ENCODE data around the gene CD101. TPM values are rescaled to one million over a fixed set of nuclear protein-coding genes. Genes with fewer than 3 reads are reported as not detected.

Gene CD101, protein sequence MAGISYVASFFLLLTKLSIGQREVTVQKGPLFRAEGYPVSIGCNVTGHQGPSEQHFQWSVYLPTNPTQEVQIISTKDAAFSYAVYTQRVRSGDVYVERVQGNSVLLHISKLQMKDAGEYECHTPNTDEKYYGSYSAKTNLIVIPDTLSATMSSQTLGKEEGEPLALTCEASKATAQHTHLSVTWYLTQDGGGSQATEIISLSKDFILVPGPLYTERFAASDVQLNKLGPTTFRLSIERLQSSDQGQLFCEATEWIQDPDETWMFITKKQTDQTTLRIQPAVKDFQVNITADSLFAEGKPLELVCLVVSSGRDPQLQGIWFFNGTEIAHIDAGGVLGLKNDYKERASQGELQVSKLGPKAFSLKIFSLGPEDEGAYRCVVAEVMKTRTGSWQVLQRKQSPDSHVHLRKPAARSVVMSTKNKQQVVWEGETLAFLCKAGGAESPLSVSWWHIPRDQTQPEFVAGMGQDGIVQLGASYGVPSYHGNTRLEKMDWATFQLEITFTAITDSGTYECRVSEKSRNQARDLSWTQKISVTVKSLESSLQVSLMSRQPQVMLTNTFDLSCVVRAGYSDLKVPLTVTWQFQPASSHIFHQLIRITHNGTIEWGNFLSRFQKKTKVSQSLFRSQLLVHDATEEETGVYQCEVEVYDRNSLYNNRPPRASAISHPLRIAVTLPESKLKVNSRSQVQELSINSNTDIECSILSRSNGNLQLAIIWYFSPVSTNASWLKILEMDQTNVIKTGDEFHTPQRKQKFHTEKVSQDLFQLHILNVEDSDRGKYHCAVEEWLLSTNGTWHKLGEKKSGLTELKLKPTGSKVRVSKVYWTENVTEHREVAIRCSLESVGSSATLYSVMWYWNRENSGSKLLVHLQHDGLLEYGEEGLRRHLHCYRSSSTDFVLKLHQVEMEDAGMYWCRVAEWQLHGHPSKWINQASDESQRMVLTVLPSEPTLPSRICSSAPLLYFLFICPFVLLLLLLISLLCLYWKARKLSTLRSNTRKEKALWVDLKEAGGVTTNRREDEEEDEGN
- 0.09 and 0.41 TPM in 2 replicates for total RNA-seq (ENCODE audit: low replicate concordance)

DNA sequence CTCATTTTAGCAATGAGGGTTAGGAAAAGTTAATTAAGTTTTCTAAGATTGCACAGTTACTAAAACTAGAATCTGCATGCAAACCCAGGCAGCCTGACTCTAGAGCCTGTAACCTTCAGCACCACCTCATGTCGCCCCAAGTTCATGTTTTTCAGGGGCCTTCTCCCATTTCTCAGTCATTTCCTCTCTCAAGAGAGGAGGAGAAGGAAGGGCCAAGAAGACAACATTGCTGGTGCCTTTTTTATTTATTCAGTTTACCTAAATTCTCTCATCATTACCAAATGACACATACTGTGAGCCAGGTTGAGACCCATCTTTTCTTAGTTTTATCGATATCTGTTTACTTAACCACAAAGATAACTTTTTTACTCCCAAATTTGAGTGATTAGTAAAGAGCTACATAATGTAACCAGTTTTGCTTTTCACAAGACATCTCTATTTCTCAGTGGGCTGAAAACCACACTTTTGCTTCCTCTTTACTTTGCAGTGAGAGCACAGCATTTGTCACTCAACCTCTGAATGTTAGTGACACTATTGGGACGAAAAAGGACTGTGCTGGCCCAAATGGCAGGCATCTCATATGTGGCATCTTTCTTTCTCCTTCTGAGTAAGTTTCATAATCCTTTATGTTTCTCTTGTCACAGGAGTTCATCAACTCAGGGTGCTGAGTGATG lies at the start of gene CD101:
CD101 (plus strand) TSS at position 507 of the 674 bp plus-strand sequence; CDS start at position 565, 58 bp downstream.
- no peak for DNase-seq (ENCODE audit: low read depth)
- TF ChIP-seq, protein P1, sequence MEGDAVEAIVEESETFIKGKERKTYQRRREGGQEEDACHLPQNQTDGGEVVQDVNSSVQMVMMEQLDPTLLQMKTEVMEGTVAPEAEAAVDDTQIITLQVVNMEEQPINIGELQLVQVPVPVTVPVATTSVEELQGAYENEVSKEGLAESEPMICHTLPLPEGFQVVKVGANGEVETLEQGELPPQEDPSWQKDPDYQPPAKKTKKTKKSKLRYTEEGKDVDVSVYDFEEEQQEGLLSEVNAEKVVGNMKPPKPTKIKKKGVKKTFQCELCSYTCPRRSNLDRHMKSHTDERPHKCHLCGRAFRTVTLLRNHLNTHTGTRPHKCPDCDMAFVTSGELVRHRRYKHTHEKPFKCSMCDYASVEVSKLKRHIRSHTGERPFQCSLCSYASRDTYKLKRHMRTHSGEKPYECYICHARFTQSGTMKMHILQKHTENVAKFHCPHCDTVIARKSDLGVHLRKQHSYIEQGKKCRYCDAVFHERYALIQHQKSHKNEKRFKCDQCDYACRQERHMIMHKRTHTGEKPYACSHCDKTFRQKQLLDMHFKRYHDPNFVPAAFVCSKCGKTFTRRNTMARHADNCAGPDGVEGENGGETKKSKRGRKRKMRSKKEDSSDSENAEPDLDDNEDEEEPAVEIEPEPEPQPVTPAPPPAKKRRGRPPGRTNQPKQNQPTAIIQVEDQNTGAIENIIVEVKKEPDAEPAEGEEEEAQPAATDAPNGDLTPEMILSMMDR (IDR thresholded peaks at IDR 0.05; ENCODE audit: insufficient read depth, low read length) = no peak
- H3K4me3 ChIP-seq (ENCODE audit: low read depth, low read length) = no peak within 1 kb of the TSS

- TF ChIP-seq, protein P1 (IDR thresholded peaks at IDR 0.05; ENCODE audit: insufficient read depth, low read length) = no peak
- DNase-seq (ENCODE audit: low read depth) = no peak
- no peak overlapping the region for H3K4me3 ChIP-seq (ENCODE audit: low read depth, low read length)
These were observed 48.8 kb upstream of the CD101 start for GRCh38 chr1:116952738-116953275.

GRCh38 chr1:116954440-116954839 lies 47.1 kb upstream of the CD101 start:
- no peak overlapping the region for H3K4me3 ChIP-seq (ENCODE audit: low read depth, low read length)
- peak; percentile 76 for DNase-seq (ENCODE audit: low read depth)
- TF ChIP-seq, protein P1 (IDR thresholded peaks at IDR 0.05; ENCODE audit: insufficient read depth, low read length) = no peak

DNA sequence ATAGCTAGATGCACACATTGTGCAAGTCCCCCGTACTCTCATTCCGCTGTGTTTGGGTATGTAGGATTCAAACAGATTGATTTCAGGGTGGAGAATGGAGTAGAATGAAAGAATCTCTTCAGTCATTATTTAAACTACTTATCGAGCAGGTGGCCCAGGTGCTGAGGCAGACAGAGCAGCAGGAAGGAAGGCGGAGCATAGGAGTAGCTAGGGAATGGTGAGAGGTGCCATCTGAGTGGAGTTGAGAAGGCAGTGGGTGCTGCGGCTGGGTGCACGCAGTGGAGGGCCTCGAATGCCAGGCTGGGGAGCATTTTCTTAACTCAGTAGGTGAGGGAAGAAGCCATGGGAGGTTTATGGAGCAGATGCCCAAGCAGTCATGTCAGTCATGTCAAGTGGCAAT lies 45.2 kb upstream of the CD101 start:
- H3K4me3 ChIP-seq (ENCODE audit: low read depth, low read length) = no peak overlapping the region
- no peak for DNase-seq (ENCODE audit: low read depth)
- TF ChIP-seq, protein P1 (IDR thresholded peaks at IDR 0.05; ENCODE audit: insufficient read depth, low read length) = no peak

- no peak overlapping the region for H3K4me3 ChIP-seq (ENCODE audit: low read depth, low read length)
- TF ChIP-seq, protein P1 (IDR thresholded peaks at IDR 0.05; ENCODE audit: insufficient read depth, low read length) = no peak
- DNase-seq (ENCODE audit: low read depth) = no peak
These were observed 43.9 kb upstream of the CD101 start for GRCh38 chr1:116957646-116958045.

GRCh38 chr1:116958110-116958509 lies 43.5 kb upstream of the CD101 start:
- H3K4me3 ChIP-seq (ENCODE audit: low read depth, low read length) = no peak overlapping the region
- TF ChIP-seq, protein P1 (IDR thresholded peaks at IDR 0.05; ENCODE audit: insufficient read depth, low read length) = no peak
- no peak for DNase-seq (ENCODE audit: low read depth)
